Inflammatory macrophage treated with lipopolysaccharide for 1 hour (primary cell): ENCODE results near the gene KLHL29.

Experiments
- DNase-seq, 2 donors: peaks; one replicate each; pipeline ENCODE4 v3.0.0-alpha.2; 2020 to 2022

The KLHL29 gene

GRCh38 chr2:23557455-23557854, 172.5 kb downstream of the KLHL29 start:
- DNase-seq: no peak

GRCh38 chr2:23559561-23560239, 174.7 kb downstream of the KLHL29 start:
- DNase-seq: no peak

GRCh38 chr2:23561088-23561487, 176.1 kb downstream of the KLHL29 start:
- no peak for DNase-seq

- no peak for DNase-seq
Measured at GRCh38 chr2:23561544-23561943, 176.6 kb downstream of the KLHL29 start.

GRCh38 chr2:23562143-23562542, 177.2 kb downstream of the KLHL29 start:
- DNase-seq: no peak

GRCh38 chr2:23563151-23563550, 178.2 kb downstream of the KLHL29 start:
- DNase-seq: no peak

GRCh38 chr2:23563673-23564614, 179.0 kb downstream of the KLHL29 start:
- no peak for DNase-seq

GRCh38 chr2:23564615-23564960, 179.6 kb downstream of the KLHL29 start:
- DNase-seq: no peak

GRCh38 chr2:23565374-23565773, 180.4 kb downstream of the KLHL29 start:
- no peak for DNase-seq

- DNase-seq: no peak
Measured at GRCh38 chr2:23565814-23566213, 180.8 kb downstream of the KLHL29 start.

GRCh38 chr2:23566241-23567142, 181.5 kb downstream of the KLHL29 start:
- peak in 1 of 2 donors; percentile 2 for DNase-seq

- no peak for DNase-seq
Measured at GRCh38 chr2:23567161-23567756, 182.3 kb downstream of the KLHL29 start.

- DNase-seq: no peak
Measured at GRCh38 chr2:23568211-23568610, 183.2 kb downstream of the KLHL29 start.

- DNase-seq: no peak
Measured at GRCh38 chr2:23568626-23569190, 183.7 kb downstream of the KLHL29 start.

- DNase-seq: no peak
Measured at GRCh38 chr2:23569761-23570365, 184.9 kb downstream of the KLHL29 start.

GRCh38 chr2:23571085-23571484, 186.1 kb downstream of the KLHL29 start:
- DNase-seq: no peak

- DNase-seq: no peak
Measured at GRCh38 chr2:23571527-23572282, 186.7 kb downstream of the KLHL29 start.

GRCh38 chr2:23574919-23575654, 190.1 kb downstream of the KLHL29 start:
- no peak for DNase-seq

GRCh38 chr2:23578964-23579671, 194.1 kb downstream of the KLHL29 start:
- no peak for DNase-seq

GRCh38 chr2:23579674-23580073, 194.7 kb downstream of the KLHL29 start:
- DNase-seq: no peak
